Measurements from ENCODE around the gene BRF1.
A peak's percentile ranks its signal among the peaks of the same experiment; 100 is the strongest.

Gene BRF1

DNA sequence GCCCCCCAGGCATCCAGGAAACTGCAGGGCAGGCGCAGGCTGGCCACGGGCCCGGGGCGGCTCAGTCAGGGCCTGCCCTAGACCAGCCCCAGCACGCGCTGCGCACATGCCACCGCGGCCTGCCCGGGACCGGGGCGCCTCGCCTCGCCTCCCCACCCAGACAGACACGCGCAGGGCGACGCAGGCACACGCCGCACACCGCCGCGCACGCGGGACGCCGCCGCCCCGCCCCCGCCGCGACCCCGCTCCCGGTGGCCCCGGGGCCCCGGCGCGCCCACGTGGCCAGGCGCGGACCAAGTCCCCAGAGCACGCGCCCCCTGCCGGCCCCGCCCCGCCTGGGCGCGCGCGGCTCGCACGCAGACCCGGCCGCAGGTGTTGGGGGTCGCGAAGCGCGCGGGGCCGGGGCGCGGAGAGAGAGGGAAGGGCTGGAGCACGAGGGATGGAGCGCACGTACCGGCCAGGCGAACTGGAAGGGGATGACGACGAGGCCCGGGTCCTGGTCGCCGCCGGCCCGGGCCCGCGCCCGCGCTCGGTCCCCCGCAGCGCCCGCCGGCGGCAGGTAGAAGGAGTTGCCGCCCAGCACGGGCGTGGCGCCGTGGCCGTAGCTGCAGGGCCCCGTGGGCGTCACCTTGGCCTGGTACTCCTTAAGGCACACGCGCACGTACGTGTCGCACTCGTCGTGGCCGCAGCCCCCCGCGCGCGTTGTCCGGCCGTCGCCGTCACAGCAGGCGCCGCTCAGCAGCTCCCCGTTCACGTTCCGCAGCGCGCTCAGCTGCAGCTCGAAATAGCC is 133.3 kb downstream of the BRF1 start:
- FAIRE-seq, result peak; percentile 28
- DNase-seq (ENCODE audit: insufficient read length, low spot score), result no peak

- DNase-seq (ENCODE audit: insufficient read length, low spot score) (no peak), FAIRE-seq (no peak)
Measured at GRCh38 chr14:105166571-105167302, 134.1 kb downstream of the BRF1 start.

GRCh38 chr14:105165761-105166485 is 134.9 kb downstream of the BRF1 start:
- DNase-seq (ENCODE audit: insufficient read length, low spot score), result no peak
- no peak for FAIRE-seq

GRCh38 chr14:105165134-105165704 is 135.6 kb downstream of the BRF1 start:
- FAIRE-seq (no peak), DNase-seq (ENCODE audit: insufficient read length, low spot score) (no peak)

- no peak for FAIRE-seq
- no peak for DNase-seq (ENCODE audit: insufficient read length, low spot score)
Measured at GRCh38 chr14:105163040-105163742, 137.6 kb downstream of the BRF1 start.

DNA sequence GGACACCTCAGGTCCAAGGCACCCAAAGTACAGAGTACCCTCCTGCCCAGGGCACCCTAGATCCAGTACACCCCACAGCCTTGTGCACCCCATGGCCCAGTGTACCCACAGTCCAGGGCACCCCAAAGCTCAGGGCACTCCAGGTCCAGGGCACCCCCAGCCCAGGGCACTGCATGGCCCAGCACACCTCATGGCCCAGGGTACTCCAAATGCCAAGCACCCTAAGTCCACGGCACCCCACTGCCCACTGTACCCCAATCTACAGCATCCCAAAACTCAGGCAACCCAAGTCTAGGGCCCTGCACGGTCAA is 138.2 kb downstream of the BRF1 start:
- no peak for FAIRE-seq
- no peak for DNase-seq (ENCODE audit: insufficient read length, low spot score)

DNA sequence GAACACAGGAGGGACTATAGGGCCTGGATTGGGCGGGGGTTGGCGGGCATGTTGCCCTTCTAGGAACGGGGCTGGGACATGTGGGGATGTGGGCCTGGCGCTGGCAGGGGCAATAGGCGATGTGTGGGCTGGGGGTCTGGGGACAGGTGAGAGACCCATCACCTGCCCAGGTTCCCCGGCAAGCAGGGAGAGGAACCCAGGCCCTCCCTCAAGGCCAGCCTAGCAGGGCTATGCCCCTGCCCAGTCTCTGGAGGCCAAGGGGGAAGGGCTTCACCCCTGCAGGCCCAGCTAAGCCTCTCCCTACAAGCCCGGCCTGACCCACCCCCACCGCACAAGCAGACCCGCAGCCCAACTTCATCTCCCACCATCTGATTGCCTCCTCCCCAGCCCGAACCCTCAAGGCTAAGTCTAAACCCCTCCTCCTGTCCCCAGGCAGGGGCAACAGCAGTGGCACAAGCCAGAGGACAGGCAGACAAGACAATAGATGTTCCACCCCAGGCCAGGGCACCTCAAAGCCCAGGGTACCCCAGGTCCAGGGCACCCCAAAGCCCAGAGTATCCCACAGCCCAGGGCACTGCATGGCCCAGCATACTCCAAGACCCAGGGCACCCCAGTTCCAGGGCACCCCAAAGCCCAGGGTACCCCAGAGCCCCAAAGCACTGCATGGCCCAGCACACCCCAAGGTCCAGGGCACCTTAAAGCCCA is 138.7 kb downstream of the BRF1 start:
- FAIRE-seq (no peak), DNase-seq (ENCODE audit: insufficient read length, low spot score) (no peak)

GRCh38 chr14:105161309-105161708 is 139.5 kb downstream of the BRF1 start:
- DNase-seq (ENCODE audit: insufficient read length, low spot score) (no peak), FAIRE-seq (no peak)

- FAIRE-seq (no peak), DNase-seq (ENCODE audit: insufficient read length, low spot score) (no peak)
Measured at GRCh38 chr14:105160776-105161175, 140.0 kb downstream of the BRF1 start.

- FAIRE-seq (no peak), DNase-seq (ENCODE audit: insufficient read length, low spot score) (no peak)
Measured at GRCh38 chr14:105159344-105159743, 141.5 kb downstream of the BRF1 start.
